Measurements from ENCODE around the gene PIAS1.
"Not testable (repeated sequence)": the region's sequence is repeated elsewhere in the genome, so short reads cannot be mapped to it uniquely, and the experiment has no call there.

PIAS1 gene

GRCh38 chr15:68034719-68035293 is 19.3 kb upstream of the PIAS1 start:
- no peak for DNase-seq (ENCODE audit: low read depth, low spot score)

DNA sequence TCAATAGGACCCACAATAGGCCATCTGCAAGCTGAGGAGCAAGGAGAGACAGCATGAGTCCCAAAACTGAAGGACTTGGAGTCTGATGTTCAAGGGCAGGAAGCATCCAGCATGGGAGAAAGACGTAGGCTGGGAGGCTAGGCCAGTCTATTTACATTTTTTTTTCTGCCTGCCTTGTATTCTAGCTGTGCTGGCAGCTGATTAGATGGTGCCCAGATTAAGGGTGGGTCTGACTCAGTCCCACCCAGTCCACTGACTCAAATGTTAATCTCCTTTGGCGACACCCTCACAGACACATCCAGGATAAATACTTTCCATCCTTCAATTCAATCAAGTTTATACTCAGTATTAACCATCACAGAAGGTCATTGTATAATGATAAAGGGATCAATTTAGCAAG is 15.9 kb upstream of the PIAS1 start:
- no peak for DNase-seq (ENCODE audit: low read depth, low spot score)

GRCh38 chr15:68040144-68040543 is 14.0 kb upstream of the PIAS1 start:
- no peak for DNase-seq (ENCODE audit: low read depth, low spot score)

DNA sequence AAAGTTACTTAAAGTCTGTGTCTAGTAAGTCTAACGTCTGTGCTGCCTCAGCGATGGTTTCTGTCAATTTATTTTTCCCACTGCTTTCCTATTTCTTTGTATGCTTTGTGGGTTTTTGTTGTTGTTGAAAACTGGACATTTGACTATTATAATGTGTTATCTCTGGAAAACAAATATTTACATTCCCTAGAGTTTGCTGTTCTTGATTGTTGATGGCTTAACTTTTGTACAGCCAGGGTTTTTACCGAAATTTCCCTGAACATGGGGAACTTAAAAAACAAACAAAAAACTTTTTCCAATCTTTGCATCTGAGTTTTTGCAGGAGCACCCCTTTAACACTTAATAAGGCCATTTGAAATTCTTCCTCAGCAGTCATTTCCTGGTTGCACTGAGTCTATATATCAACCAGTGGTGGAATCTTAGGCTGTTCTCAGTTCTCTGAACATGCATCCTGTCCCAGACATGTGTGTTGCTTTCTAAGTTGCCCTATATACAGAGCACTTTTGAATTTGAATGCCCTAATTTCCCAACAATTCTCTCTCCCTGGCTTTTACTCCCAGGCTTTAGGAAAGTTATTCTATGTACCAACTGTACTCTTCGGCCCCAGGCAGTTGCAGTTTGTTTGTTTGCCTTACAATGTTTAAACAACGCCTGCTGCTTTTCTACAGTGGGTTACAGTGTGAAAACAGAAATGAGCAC is 11.8 kb upstream of the PIAS1 start:
- DNase-seq (ENCODE audit: low read depth, low spot score): no peak

DNA sequence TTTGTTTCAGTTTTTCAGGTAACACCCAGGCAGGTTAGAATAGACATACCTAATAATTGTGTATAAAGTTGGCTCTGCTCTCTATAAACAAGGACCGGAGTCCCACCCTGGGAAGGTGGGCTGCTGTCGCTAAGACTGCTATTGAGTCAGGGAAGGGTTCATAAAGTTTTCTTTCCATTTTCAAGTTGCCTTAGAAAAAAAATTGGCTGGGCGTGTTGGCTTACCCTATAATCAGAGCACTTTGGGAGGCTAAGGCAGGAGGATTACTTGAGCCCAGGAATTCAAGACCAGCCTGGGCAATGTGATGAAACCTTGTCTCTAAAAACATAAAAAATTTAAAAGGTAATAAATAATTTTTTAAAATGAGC is 11.3 kb upstream of the PIAS1 start:
- DNase-seq (ENCODE audit: low read depth, low spot score): no peak

- no peak for DNase-seq (ENCODE audit: low read depth, low spot score)
Observed at GRCh38 chr15:68045289-68046265, 8.5 kb upstream of the PIAS1 start.

DNA sequence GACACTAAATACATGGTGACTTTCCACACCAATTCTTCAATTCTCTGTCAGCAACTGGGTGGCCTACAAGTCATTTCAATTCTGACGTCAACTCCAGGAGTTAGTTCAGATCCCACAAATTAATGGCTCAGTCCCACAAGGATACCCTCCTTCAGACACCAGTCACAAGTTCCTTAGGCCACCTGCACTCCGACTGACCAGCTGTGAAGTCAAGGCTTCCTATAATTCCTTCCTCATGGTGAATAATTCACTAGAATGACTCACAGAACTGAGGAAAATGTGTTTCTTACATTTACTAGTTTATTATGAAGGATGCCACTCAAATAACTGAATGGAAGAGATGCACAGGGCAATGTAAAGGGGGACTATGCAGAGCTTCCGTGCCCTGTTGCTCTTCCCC is 6.3 kb upstream of the PIAS1 start:
- no peak for DNase-seq (ENCODE audit: low read depth, low spot score)

DNA sequence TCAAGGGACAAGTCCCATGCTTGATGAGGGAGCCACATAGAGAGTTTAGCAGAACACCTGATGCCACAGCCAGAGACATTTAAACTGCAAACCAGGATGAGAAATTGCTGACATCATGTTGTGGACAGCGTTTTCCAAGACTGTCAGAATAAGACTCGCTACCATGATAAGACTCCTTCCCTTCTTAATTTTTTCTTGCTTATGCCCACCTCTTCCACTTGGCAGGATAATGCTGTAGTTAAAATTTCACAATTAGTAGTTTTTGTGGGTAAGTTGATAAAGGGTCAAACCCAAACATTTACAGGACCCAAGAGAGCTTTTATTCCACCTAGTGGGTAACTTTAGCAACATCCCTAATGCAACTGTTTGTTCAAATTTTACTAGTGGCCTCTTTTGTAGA is 3.0 kb upstream of the PIAS1 start:
- no peak for DNase-seq (ENCODE audit: low read depth, low spot score)

GRCh38 chr15:68051907-68052306 is 2.2 kb upstream of the PIAS1 start:
- DNase-seq (ENCODE audit: low read depth, low spot score): no peak

DNA sequence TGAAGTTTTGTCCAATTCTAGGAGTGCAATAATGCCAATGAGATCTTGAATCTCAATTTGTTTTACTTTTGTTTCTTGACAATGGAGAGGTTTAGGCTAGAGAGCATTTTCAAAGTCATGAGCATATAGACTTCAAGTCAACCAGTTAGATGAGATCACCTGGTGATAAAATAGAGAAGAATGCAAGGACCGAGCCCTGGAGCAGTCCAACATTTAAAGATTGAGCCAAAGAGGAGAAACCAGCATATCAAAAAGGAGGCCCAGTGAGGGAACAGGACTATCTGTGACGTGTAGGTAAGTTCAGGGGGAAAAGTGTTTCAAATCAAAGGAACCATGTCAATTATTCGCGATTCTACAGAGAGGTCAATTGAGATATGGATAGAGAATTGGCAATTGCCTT is 1.7 kb upstream of the PIAS1 start:
- no peak for DNase-seq (ENCODE audit: low read depth, low spot score)

GRCh38 chr15:68053001-68053400 is 1.1 kb upstream of the PIAS1 start:
- DNase-seq (ENCODE audit: low read depth, low spot score): no peak

DNA sequence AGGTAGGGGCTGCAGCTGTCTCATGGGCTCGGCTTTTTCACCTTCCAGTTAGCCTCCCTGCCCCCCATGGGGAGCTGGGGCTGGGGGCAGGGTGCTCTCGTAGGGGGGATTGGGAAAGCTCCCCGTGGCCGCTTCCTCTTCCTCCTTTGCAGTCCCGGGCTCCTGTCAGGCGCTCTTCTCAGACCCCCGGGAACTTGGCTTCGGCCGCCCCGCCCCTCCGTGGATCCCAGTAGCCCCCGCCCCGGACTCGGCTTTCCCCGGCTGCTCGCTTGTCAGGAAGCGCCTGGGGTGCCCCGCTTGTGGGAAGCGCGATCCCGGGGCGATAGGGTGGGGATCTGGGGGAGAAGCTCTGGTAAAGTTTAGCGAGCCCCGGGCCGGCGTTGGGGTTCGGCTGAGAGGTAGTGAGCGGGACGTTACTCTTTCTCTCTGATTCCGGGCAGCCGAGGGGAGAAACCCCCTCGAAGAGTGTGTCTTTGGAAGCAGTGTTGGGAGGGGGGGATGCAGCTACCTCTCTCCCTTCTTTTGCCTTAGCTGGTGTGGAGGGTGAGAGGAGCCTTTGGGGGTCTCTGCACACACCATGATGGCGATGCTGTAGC is 611 bp downstream of the PIAS1 start:
- no peak for DNase-seq (ENCODE audit: low read depth, low spot score)

GRCh38 chr15:68055224-68055705 is 1.1 kb downstream of the PIAS1 start:
- no peak for DNase-seq (ENCODE audit: low read depth, low spot score)

- DNase-seq (ENCODE audit: low read depth, low spot score): no peak
Observed at GRCh38 chr15:68056097-68056865, 2.2 kb downstream of the PIAS1 start.

DNA sequence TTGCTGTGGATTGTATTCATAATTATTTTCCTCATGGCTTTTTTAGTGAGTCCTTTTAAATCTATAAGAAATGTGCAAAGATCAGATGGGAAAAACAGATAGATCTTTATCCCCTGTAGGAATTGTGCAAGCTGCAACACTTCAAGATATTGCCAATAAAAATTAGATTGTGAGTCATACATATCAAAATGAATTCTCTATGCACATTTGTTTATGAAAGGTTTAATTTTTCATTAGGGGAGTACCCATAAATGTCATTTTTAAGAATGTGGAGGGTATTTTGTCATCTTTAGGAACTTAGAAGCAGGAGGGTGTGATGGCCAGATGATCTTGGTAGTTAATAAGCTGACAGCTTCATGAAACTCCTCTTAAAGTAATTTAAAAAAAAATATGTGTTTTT is 2.9 kb downstream of the PIAS1 start:
- no peak for DNase-seq (ENCODE audit: low read depth, low spot score)

- DNase-seq (ENCODE audit: low read depth, low spot score): no peak
Observed at GRCh38 chr15:68057758-68058157, 3.6 kb downstream of the PIAS1 start.

DNA sequence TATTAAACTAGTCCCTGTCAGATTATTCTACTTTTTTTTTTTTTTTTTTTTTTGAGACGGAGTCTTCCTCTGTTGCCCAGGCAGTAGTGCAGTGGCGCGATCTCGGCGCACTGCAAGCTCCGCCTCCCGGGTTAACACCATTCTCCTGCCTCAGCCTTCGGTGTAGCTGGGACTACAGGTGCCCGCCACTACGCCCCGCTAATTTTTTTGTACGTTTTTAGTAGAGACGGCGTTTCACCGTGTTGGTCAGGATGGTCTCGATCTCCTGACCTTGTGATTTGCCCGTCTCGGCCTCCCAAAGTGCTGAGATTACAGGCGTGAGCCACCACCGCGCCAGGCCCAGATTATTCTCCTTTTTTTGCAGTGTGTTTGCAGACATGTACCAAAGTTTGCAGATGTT is 4.9 kb downstream of the PIAS1 start:
- not testable (repeated sequence) for DNase-seq (ENCODE audit: low read depth, low spot score)

GRCh38 chr15:68059630-68060029 is 5.5 kb downstream of the PIAS1 start:
- DNase-seq (ENCODE audit: low read depth, low spot score): no peak

- DNase-seq (ENCODE audit: low read depth, low spot score): no peak
Observed at GRCh38 chr15:68061171-68061570, 7.1 kb downstream of the PIAS1 start.

GRCh38 chr15:68061602-68062001 is 7.5 kb downstream of the PIAS1 start:
- no peak for DNase-seq (ENCODE audit: low read depth, low spot score)

DNA sequence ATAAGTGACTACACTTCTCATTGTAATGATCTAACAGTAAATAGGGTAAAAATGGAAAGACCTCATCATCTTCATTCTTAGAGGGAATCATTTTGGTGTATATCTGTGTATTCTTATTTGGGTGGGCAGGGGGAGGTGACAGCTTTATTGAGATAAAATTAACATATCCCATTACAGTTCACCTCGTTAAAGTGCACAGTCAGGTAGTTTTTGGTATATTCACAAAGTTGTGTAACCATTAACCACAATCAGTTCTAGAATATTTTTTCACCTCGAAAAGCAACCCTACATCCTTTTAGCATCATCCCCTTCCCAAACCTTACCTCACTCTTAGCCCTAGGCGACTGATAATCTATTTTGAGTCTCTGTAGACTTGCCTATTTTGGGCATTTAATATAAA is 8.1 kb downstream of the PIAS1 start:
- no peak for DNase-seq (ENCODE audit: low read depth, low spot score)

Data from brain pericyte (primary cell).